HepG2 (cell line): Measurements from ENCODE around the gene DDX6. TPM values are rescaled to one million over a fixed set of nuclear protein-coding genes. Genes with fewer than 3 reads are reported as not detected.

Experiments
- ATAC-seq: fragments of 200-7000 bp; cut with Tn5 transposase; 3 replicates; pipeline ENCODE4 v1.9.1; 2020; ENCODE audit warnings: mild to moderate bottlenecking, moderate library complexity
- BruUV-seq: library from RNA; stranded (reverse); fragments of 400-500 nt; replicated peaks from 2 replicates; lab custom pipeline; 2021; lab: Mats Ljungman, UMichigan
- CTCF ChIA-PET: fragments of 300-600 bp; formaldehyde crosslinking; extraction: SDS; loops from one replicate; lab custom pipeline; 2021; ENCODE audit warnings: low total read pairs, inconsistent platforms, low intra/inter-chr PET ratio; lab: Yijun Ruan, JAX
- POLR2A ChIA-PET: fragments of 350-600 bp; sonication (Branson Sonifier 250); formaldehyde crosslinking; loops from one replicate; lab custom pipeline; 2020; ENCODE audit warnings: antibody characterized with exemption, inconsistent platforms; lab: Yijun Ruan, JAX
- DNase-seq: peaks from one replicate; pipeline ENCODE4 v3.0.0-alpha.2; 2015; ENCODE audit warnings: low spot score
- FAIRE-seq: peaks from 3 replicates; lab custom pipeline; 2011; peaks lifted over from hg19 to GRCh38; lab: Jason Lieb, UNC
- H2AFZ ChIP-seq: one replicate; pipeline ENCODE4 v1.6.1; 2011; ENCODE audit warnings: low read length, inconsistent platforms
- H3K27ac ChIP-seq: fragments of 300-600 bp; 3 replicates; pipeline ENCODE4 v1.8.0; 2011; ENCODE audit warnings: mixed run types, mild to moderate bottlenecking, mixed read lengths, low read length, inconsistent platforms; ENCODE audit not compliant: insufficient read depth; ENCODE audit errors: extremely low read length
- H3K27me3 ChIP-seq, 2 experiments: fragments of 200-600 bp in 1 of 2; 2 replicates in 1 of 2; 3 replicates in 1 of 2; pipeline versions ENCODE4 v1.6.0 to v1.8.0; 2011; ENCODE audit warnings: low read length in 2 of 2, mild to moderate bottlenecking in 2 of 2, moderate library complexity in 2 of 2, inconsistent platforms in 1 of 2; ENCODE audit not compliant: insufficient read depth in 2 of 2, control insufficient read depth in 1 of 2
- H3K36me3 ChIP-seq, 2 experiments: fragments of 200-600 bp in 1 of 2; replicated peaks in 1 of 2; 2 replicates in 1 of 2; 3 replicates in 1 of 2; pipeline versions ENCODE4 v1.5.1 to v1.8.0; 2011; ENCODE audit warnings: low read length in 2 of 2, inconsistent platforms in 1 of 2; ENCODE audit not compliant: insufficient read depth in 2 of 2, control insufficient read depth in 1 of 2
- H3K4me1 ChIP-seq: 2 replicates; pipeline ENCODE4 v1.5.1; 2012; ENCODE audit warnings: low read length, inconsistent platforms; ENCODE audit not compliant: insufficient read depth
- H3K4me2 ChIP-seq: 2 replicates; pipeline ENCODE4 v1.6.0; 2011; ENCODE audit warnings: low read depth, low read length, inconsistent platforms
- H3K4me3 ChIP-seq, 3 experiments: fragments of 200-600 bp in 1 of 3; sonication (generic), shearing (Covaris generic) in 1 of 3; replicated peaks in 1 of 3; 2 replicates each; pipeline ENCODE4 v1.5.1; 2011 to 2016; ENCODE audit warnings: low read length in 3 of 3, inconsistent platforms in 2 of 3, low read depth in 2 of 3, mild to moderate bottlenecking in 2 of 3, control low read depth in 1 of 3, mixed read lengths in 1 of 3; ENCODE audit not compliant: insufficient read depth in 1 of 3
- H3K79me2 ChIP-seq: one replicate; pipeline ENCODE4 v1.6.1; 2011; ENCODE audit warnings: low read length, inconsistent platforms; ENCODE audit not compliant: insufficient read depth
- H3K9ac ChIP-seq: 2 replicates; pipeline ENCODE4 v1.6.0; 2011; ENCODE audit warnings: mild to moderate bottlenecking, low read depth, low read length, inconsistent platforms; ENCODE audit not compliant: insufficient read depth
- H3K9me3 ChIP-seq: 2 replicates; pipeline ENCODE4 v1.5.1; 2012; ENCODE audit warnings: mild to moderate bottlenecking, low read length
- H4K20me1 ChIP-seq: 2 replicates; pipeline ENCODE4 v1.6.0; 2011; ENCODE audit warnings: inconsistent platforms, mild to moderate bottlenecking, low read length, moderate library complexity; ENCODE audit not compliant: insufficient read depth
- CBX2 ChIP-seq, 2 experiments: fragments of 200-600 bp in 1 of 2; sonication (generic); formaldehyde crosslinking in 1 of 2; IDR thresholded peaks; 2 replicates each; pipeline versions ENCODE4 v1.7.0 to v1.8.1; 2018 to 2022; ENCODE audit warnings: low read depth in 2 of 2, low read length in 1 of 2, mild to moderate bottlenecking in 1 of 2, missing genetic modification reagents in 1 of 2
- DR1 ChIP-seq: sonication (generic); formaldehyde crosslinking; IDR thresholded peaks from 2 replicates; pipeline ENCODE4 v1.8.0; 2021; ENCODE audit warnings: mild to moderate bottlenecking, missing genetic modification reagents, inconsistent platforms
- MAX ChIP-seq: IDR thresholded peaks from 2 replicates; pipeline ENCODE4 v1.6.1; 2012; ENCODE audit warnings: inconsistent platforms
- MYC ChIP-seq: sonication (generic); formaldehyde crosslinking; IDR thresholded peaks from 2 replicates; pipeline ENCODE4 v1.9.0; 2021; ENCODE audit warnings: missing genetic modification reagents, borderline replicate concordance
- NFRKB ChIP-seq: fragments of 450-650 bp; IDR thresholded peaks from 2 replicates; pipeline ENCODE4 v1.6.1; 2017
- SYNCRIP ChIP-seq: fragments of 200-400 bp; formaldehyde crosslinking; IDR thresholded peaks from 2 replicates; pipeline ENCODE4 v1.6.1; 2018; ENCODE audit warnings: mild to moderate bottlenecking, low read depth, low read length; ENCODE audit not compliant: insufficient read depth
- ZBTB4 ChIP-seq: sonication (generic); formaldehyde crosslinking; IDR thresholded peaks from 2 replicates; pipeline ENCODE4 v1.4.0; 2020; ENCODE audit warnings: missing genetic modification reagents, mild to moderate bottlenecking, borderline replicate concordance
- ZNF354B ChIP-seq: sonication (generic); formaldehyde crosslinking; IDR thresholded peaks from 2 replicates; pipeline ENCODE4 v1.8.0; 2022; ENCODE audit warnings: mild to moderate bottlenecking, missing genetic modification reagents
- ZNF570 ChIP-seq: sonication (generic); formaldehyde crosslinking; IDR thresholded peaks from 2 replicates; pipeline ENCODE4 v1.4.0; 2020; ENCODE audit warnings: mild to moderate bottlenecking, missing genetic modification reagents, borderline replicate concordance
- ZNF577 ChIP-seq: sonication (generic); formaldehyde crosslinking; IDR thresholded peaks from 2 replicates; pipeline ENCODE4 v1.4.0; 2020; ENCODE audit warnings: mild to moderate bottlenecking, low read depth, missing genetic modification reagents, borderline replicate concordance
- ZNF652 ChIP-seq: IDR thresholded peaks from 2 replicates; pipeline ENCODE4 v1.6.1; 2016; ENCODE audit warnings: low read depth, borderline replicate concordance
- ZNF709 ChIP-seq: sonication (generic); formaldehyde crosslinking; IDR thresholded peaks from 2 replicates; pipeline ENCODE4 v1.5.0; 2020; ENCODE audit warnings: mild to moderate bottlenecking, missing genetic modification reagents
- ZNF766 ChIP-seq: sonication (generic); formaldehyde crosslinking; IDR thresholded peaks from 2 replicates; pipeline ENCODE4 v1.5.0; 2020; ENCODE audit warnings: missing genetic modification reagents, borderline replicate concordance
- in situ Hi-C: cut with HindIII; loops from 2 replicates; pipeline ENCODE4 v1.10.0; 2017; ENCODE audit warnings: low pct_unique_long_range_greater_than_20kb; ENCODE audit not compliant: extremely low pct_ligation_motif_present
- intact Hi-C: fragments of 100-400 bp; cut with micrococcal nuclease; formaldehyde crosslinking; loops from one replicate; pipeline ENCODE4 v1.10.0; 2022; ENCODE audit not compliant: unreplicated experiment
- polyA plus RNA-seq, 8 experiments: library from polyadenylated mRNA; depleted of rRNA in 3 of 8; stranded (reverse) in 7 of 8; unstranded in 1 of 8; fragments of >200 nt; fragmentation: Illumina TruSeq in 4 of 8; extraction: Trizol in 4 of 8; gene quantifications; 2 replicates each; pipeline versions ENCODE4 v1.2.1 to v1.2.3, GENCODE V29; 2011 to 2016; ENCODE audit warnings: low read depth in 4 of 8, missing spikeins in 1 of 8, mixed read lengths in 1 of 8; ENCODE audit not compliant: insufficient read depth in 1 of 8
- total RNA-seq, 5 experiments: library from RNA; depleted of rRNA; stranded (reverse); fragments of >200 nt; fragmentation: Illumina TruSeq; extraction: Trizol; gene quantifications; 2 replicates each; pipeline ENCODE4 v1.2.3, GENCODE V29; 2016; ENCODE audit warnings: low read depth in 1 of 5

The DDX6 gene
- total and polyA plus RNA-seq, 2 of the 13 experiments (the other 11 are each of a cell fraction or from before 2014, with no cell fraction given) = 20.9 to 59.2 TPM

GRCh38 chr11:118799372-118799771 lies 8.4 kb upstream of the DDX6 start:
- no peaks in the 10 kb centered on the region for H3K36me3 ChIP-seq
- no peaks in the 10 kb centered on the region; the same call in 1 of the 2 replicates for H4K20me1 ChIP-seq
- FAIRE-seq (no peak), DNase-seq (no peak), ATAC-seq (no peak)
- H3K4me1 ChIP-seq = peaks cover 15% of the 10 kb centered on the region
- no TSS peak for BruUV-seq
- H3K9me3 ChIP-seq = no peaks in the 10 kb centered on the region
- no peak overlapping the region for H3K27ac ChIP-seq
- no peak overlapping the region for H2AFZ ChIP-seq
- intact Hi-C loops (no loop called here), in situ Hi-C loops (no loop called here)
- H3K9ac ChIP-seq = no peak overlapping the region
- H3K27me3 ChIP-seq = peaks cover 0 to 10% of the 10 kb centered on the region in 2 experiments; a peak in 3 of 5 replicates
- ChIA-PET CTCF (no interaction called here), POLR2A (no interaction called here)
- H3K4me2 ChIP-seq = no peak overlapping the region
- H3K4me3 ChIP-seq = no peak overlapping the region
- TF ChIP-seq ZNF570 (no peak), CBX2 (IDR thresholded peaks at IDR 0.05; ENCODE audit: low read depth, low read length) (no peak), CBX2 (CRISPR knock-in tag; IDR thresholded peaks at IDR 0.05; ENCODE audit: low read depth) (no peak), ZNF766 (CRISPR knock-in tag) (no peak), ZNF577 (no peak), MAX (no peak), SYNCRIP (no peak), NFRKB (no peak), MYC (CRISPR knock-in tag) (no peak), ZNF709 (CRISPR knock-in tag) (no peak), ZNF652 (CRISPR knock-in tag) (no peak), ZNF354B (CRISPR knock-in tag) (no peak), DR1 (CRISPR knock-in tag) (no peak), ZBTB4 (CRISPR knock-in tag) (no peak)
- no peaks in the 10 kb centered on the region for H3K79me2 ChIP-seq
